Fibroblast of lung (primary cell): ENCODE measurements around the gene CD79B.

ENCODE experiments used
- CTCF ChIP-seq, 2 donors: IDR thresholded peaks in 1 of 2; conservative IDR thresholded peaks in 1 of 2; 1 replicate in 1 of 2; 2 replicates in 1 of 2; pipeline ENCODE4 v1.5.1; 2011 to 2012; ENCODE audit warnings: low read length in 2 of 2, control low read depth in 1 of 2, inconsistent platforms in 1 of 2, low read depth in 1 of 2, mild to moderate bottlenecking in 1 of 2
- EZH2 ChIP-seq: IDR thresholded peaks from 2 replicates; pipeline ENCODE4 v1.5.1; 2012; ENCODE audit warnings: low read length, control low read depth, mild to moderate bottlenecking; ENCODE audit errors: missing control alignments

GRCh38 chr17:63966646-63967264, 34.6 kb upstream of the CD79B start:
- no peak for TF ChIP-seq CTCF (conservative IDR thresholded peaks at IDR 0.05 in 1 of 2, IDR thresholded peaks at IDR 0.05 in 1 of 2; ENCODE audit: low read depth in 1 of 2, low read length in 2 of 2)
- no peak for TF ChIP-seq EZH2
